AG04450 (cell line): ENCODE data around the gene RGS16. TPM values are rescaled to one million over a fixed set of nuclear protein-coding genes. Genes with fewer than 3 reads are reported as not detected.

Experiments used
- CTCF ChIA-PET: fragments of 300-600, 350-600 bp; formaldehyde crosslinking; extraction: SDS; loops from one replicate; lab custom pipeline; 2022; ENCODE audit warnings: antibody characterized with exemption, inconsistent platforms; lab: Charles Lee
- POLR2A ChIA-PET: fragments of 350-600 bp; formaldehyde crosslinking; extraction: SDS; loops from one replicate; lab custom pipeline; 2021; ENCODE audit warnings: antibody characterized with exemption, inconsistent platforms; lab: Yijun Ruan, JAX
- DNase-seq: peaks from one replicate; pipeline ENCODE4 v3.0.0-alpha.2; 2011; ENCODE audit warnings: low read depth, low spot score
- H3K27ac ChIP-seq: one replicate; pipeline ENCODE4 v1.5.1; 2012; ENCODE audit warnings: low read depth, low read length, control low read depth
- H3K27me3 ChIP-seq: one replicate; pipeline ENCODE4 v1.6.0; 2012; ENCODE audit warnings: low read length; ENCODE audit not compliant: control insufficient read depth, insufficient read depth
- H3K4me3 ChIP-seq: 2 replicates; pipeline ENCODE4 v1.5.1; 2011; ENCODE audit warnings: mild to moderate bottlenecking, low read depth, low read length, control low read depth
- H3K9me3 ChIP-seq: 2 replicates; pipeline ENCODE4 v1.5.1; 2012; ENCODE audit warnings: low read length; ENCODE audit not compliant: control insufficient read depth, insufficient read depth
- polyA plus RNA-seq: library from polyadenylated mRNA; depleted of rRNA; stranded (reverse); fragments of >200 nt; gene quantifications from 2 replicates; pipeline ENCODE4 v1.2.3, GENCODE V29; 2011
- TF ChIP-seq, protein P1 (sequence below): IDR thresholded peaks from 2 replicates; pipeline ENCODE4 v1.5.1; 2011; ENCODE audit warnings: low read depth, low read length, control low read depth, inconsistent platforms

Gene RGS16
- polyA plus RNA-seq, 1 experiment: 0.10 TPM

DNA sequence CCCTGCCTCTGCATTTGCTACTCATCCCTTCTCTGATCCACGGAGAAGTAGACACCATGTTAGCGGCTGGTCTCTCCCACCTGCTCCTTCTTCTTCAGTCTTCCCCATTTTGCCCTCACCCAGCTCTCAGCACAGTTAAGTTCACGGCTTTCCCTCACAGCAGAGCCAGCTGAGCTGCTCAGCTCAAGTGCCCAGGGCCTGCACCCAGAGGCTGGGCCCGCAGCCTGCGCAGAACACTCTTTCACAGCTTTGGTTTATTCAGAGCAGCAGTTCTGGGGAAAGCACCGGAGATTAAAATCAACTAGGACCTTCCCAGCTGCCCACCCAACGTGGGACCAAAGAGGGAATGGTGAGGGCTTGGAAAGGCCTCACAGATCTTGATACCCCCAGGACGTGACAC is 38.3 kb upstream of the RGS16 start:
- ChIA-PET POLR2A (no interaction called here), CTCF (no interaction called here)
- DNase-seq: no peak
- Histone ChIP-seq H3K27me3 (peaks cover 2% of the 10 kb centered on the region), H3K4me3 (no peak overlapping the region), H3K9me3 (no peaks in the 10 kb centered on the region), H3K27ac (no peak overlapping the region)
- TF ChIP-seq, protein P1, sequence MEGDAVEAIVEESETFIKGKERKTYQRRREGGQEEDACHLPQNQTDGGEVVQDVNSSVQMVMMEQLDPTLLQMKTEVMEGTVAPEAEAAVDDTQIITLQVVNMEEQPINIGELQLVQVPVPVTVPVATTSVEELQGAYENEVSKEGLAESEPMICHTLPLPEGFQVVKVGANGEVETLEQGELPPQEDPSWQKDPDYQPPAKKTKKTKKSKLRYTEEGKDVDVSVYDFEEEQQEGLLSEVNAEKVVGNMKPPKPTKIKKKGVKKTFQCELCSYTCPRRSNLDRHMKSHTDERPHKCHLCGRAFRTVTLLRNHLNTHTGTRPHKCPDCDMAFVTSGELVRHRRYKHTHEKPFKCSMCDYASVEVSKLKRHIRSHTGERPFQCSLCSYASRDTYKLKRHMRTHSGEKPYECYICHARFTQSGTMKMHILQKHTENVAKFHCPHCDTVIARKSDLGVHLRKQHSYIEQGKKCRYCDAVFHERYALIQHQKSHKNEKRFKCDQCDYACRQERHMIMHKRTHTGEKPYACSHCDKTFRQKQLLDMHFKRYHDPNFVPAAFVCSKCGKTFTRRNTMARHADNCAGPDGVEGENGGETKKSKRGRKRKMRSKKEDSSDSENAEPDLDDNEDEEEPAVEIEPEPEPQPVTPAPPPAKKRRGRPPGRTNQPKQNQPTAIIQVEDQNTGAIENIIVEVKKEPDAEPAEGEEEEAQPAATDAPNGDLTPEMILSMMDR: no peak

DNA sequence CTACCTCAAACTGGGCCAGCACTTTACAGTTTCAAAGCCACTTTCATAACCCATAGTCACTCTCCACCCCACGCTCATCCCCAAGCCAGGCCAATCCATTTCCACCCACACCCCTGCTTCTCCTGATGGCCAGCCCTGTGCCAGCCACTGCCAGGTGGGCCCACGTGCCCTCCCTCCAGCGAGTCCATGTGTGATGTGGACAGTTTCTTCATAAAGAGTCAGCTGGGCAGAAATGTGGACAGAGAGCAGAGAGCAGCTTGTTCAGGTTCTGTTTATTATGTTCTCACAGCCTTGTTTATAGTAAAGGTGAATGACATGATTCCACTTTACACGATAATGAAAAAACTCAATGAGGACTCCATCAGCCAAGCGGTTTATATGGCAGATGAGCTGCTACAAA is 37.4 kb upstream of the RGS16 start:
- Histone ChIP-seq H3K4me3 (no peak overlapping the region), H3K27ac (no peak overlapping the region), H3K9me3 (no peaks in the 10 kb centered on the region), H3K27me3 (peaks cover 2% of the 10 kb centered on the region)
- no peak for DNase-seq
- CTCF ChIA-PET: no interaction called here
- POLR2A ChIA-PET: no interaction called here
- TF ChIP-seq, protein P1: no peak

DNA sequence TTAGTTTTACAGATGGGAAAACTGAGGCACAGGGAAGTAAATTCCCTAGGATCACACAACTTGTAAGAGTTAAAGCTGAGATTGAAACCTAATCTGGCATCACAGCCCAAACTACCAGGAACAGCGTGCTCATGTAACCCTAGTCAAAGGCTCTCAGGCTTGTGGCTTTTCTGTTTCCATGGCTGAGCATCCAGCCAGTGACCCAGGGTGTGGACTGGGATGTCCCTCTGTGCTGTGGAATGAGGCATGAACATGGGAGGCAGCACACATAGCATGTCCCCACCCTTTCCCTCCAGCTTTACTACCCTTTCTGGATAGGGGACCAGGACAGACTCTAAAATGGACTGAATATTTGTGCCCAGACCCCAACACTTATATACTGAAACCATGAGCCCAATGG is 35.1 kb upstream of the RGS16 start:
- POLR2A ChIA-PET: no interaction called here
- DNase-seq: no peak

DNA sequence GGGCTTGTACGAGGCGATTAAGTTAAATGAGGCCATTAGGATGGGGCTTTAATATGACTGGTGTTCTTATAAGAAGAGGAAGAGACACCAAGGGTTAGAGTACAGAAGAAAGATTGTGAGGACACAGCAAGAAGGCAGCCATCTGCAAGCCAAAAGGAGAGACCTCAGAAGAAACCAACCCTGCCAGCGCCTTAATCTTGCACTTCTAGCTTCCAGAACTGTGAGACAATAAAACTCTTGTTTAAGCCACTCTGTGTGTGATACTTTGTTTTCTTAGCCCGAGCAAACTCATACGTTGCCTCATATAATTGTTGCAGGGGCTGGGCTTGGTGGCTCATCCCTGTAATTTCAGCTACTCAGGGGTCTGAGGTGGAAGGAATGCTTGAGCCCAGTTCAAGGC is 33.6 kb upstream of the RGS16 start:
- no peak overlapping the region for H3K4me3 ChIP-seq
- CTCF ChIA-PET: no interaction called here
- TF ChIP-seq, protein P1: no peak
- no peak for DNase-seq
- no peaks in the 10 kb centered on the region for H3K9me3 ChIP-seq
- POLR2A ChIA-PET: no interaction called here
- no peak overlapping the region for H3K27ac ChIP-seq
- H3K27me3 ChIP-seq: peaks cover 4% of the 10 kb centered on the region

More for the DNA sequence above, 35.1 kb upstream of the RGS16 start:
- no peak overlapping the region for H3K27ac ChIP-seq
- no peak overlapping the region for H3K4me3 ChIP-seq
- CTCF ChIA-PET: no interaction called here
- no peaks in the 10 kb centered on the region for H3K9me3 ChIP-seq
- peaks cover 4% of the 10 kb centered on the region for H3K27me3 ChIP-seq
- TF ChIP-seq, protein P1: no peak

DNA sequence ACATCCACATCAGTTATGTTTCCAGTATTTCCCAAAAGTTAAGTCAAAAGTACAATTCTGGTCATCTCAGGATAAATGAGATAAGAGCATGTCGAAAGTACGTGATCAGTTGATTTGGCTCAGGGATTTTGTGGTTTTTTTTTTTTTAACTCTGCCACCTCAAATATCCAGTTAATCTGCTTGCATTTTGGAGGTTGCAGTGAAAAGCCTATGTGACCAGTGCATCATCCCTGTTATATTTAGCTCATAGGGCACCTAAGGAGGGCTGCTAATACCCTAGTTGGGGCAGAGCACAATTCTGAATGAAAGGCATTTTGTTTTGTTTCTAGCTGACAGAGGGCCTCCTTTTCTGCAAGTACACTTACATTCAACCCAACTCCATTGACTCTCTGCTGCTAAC is 31.7 kb upstream of the RGS16 start:
- Histone ChIP-seq H3K4me3 (no peak overlapping the region), H3K27me3 (peaks cover 4% of the 10 kb centered on the region), H3K27ac (no peak overlapping the region), H3K9me3 (no peaks in the 10 kb centered on the region)
- DNase-seq: no peak
- ChIA-PET POLR2A (no interaction called here), CTCF (no interaction called here)
- TF ChIP-seq, protein P1: no peak
